ENCODE data around the gene LASP1. TPM values are rescaled to one million over a fixed set of nuclear protein-coding genes. Genes with fewer than 3 reads are reported as not detected.

The LASP1 gene, protein sequence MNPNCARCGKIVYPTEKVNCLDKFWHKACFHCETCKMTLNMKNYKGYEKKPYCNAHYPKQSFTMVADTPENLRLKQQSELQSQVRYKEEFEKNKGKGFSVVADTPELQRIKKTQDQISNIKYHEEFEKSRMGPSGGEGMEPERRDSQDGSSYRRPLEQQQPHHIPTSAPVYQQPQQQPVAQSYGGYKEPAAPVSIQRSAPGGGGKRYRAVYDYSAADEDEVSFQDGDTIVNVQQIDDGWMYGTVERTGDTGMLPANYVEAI
- total RNA-seq (231 and 242 TPM in 2 replicates), polyA plus RNA-seq (214 and 247 TPM in 2 replicates), polyA minus RNA-seq (232 and 233 TPM in 2 replicates), Bru-seq, nascent RNA (percentile 79 among the genes with signal in this experiment), BruChase-seq, experiment 1, labeled RNA remaining after a 6-hour chase (percentile 96 among the genes with signal in this experiment), BruChase-seq, experiment 2, labeled RNA remaining after a 2-hour chase (percentile 89 among the genes with signal in this experiment)
- 148 and 183 TPM in 2 replicates for polyA plus RNA-seq (2011; cell fraction: cytosol; rRNA removed)
- polyA plus RNA-seq (2011; cell fraction: nucleus; rRNA removed), result 122 and 137 TPM in 2 replicates
- 177 and 200 TPM in 2 replicates for polyA plus RNA-seq (2012)
- 92.4 TPM for polyA minus RNA-seq (2011; cell fraction: cytosol; rRNA and poly(A)+ RNA removed)
- 61.7 and 87.6 TPM in 2 replicates for polyA minus RNA-seq (2011; cell fraction: nucleus; rRNA and poly(A)+ RNA removed)
- long read RNA-seq, full-length matches to known transcripts, result 104 of 214 reads
- long read RNA-seq, partial matches to known transcripts, result 22 of 214 reads
- long read RNA-seq, other reads (novel, unspliced or antisense), result 88 of 214 reads

DNA sequence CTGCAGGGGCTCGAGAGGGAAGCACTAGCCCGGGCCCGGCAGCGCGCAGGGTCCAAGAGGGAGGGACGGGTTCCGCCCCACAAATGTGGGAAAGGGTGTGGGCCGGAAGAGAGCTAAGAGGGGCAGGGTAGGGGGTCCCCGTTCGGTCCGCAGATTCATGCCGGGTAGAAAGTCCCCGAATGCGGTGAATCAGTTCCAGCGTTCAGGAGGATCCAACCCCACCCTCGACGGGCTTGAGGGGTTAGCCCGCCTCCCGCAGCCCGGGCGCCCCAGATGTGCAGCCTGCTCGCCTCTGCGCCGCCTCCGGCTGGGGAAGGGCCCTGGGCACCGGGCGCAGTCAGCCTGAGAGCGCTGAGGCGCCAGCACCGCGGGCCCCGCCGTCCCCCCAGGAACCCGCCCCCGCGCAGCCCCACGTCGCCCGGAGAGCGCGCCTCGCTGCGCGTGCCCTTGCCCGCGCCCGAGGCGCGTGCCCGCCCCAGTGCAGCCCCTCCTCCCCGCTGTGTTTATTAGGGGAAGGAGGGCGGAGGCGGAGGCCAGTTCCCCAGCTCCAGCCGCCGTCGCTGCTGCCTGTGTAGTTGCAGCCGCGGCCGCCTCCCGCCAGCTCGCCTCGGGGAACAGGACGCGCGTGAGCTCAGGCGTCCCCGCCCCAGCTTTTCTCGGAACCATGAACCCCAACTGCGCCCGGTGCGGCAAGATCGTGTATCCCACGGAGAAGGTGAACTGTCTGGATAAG is at the start of gene LASP1:
TSS of gene LASP1 (plus strand) at position 533 of the 733 bp plus-strand sequence. CDS start at position 665, 132 bp downstream.
- peak within 1 kb of the TSS; percentile 81 to 93 (median 88) for H3K4me3 ChIP-seq (replicated peaks in 1 of 3; ENCODE audit: insufficient read depth in 1 of 3, low read depth in 1 of 3, low read length in 3 of 3)
- H2AFZ ChIP-seq (ENCODE audit: low read depth, low read length), result peak within 1 kb of the TSS; percentile 77
- peak; percentile 87 for DNase-seq (ENCODE audit: low read depth, low spot score)
- peak within 1 kb of the TSS; percentile 79 for H3K4me2 ChIP-seq (ENCODE audit: insufficient read depth, low read length)
- dilution Hi-C loops (cut with MboI; ENCODE audit: extremely low pct_ligation_motif_present, low sequenced_read_pairs), result no loop called here
- POLR2A ChIA-PET, result interaction anchor here (0.5 to 3.7 kb wide), 15 partner anchors 10 to 330 kb away, joined by 3 to 28 read pairs (median 5); partner anchors contain the start of genes FBXO47 and RPL23
- peaks cover 6% of the 10 kb centered on the region for H4K20me1 ChIP-seq (replicated peaks; ENCODE audit: control insufficient read depth, extremely low read depth, insufficient read depth, low read length)
- peaks cover 38% of the 10 kb centered on the region for H3K4me1 ChIP-seq (ENCODE audit: control insufficient read depth, extremely low read depth, insufficient read depth, low read length)
- BruUV-seq (replicated peaks), result no TSS peak
- peaks cover 46% of the 10 kb centered on the region for H3K79me2 ChIP-seq (ENCODE audit: control insufficient read depth, insufficient read depth, low read length)
- no peaks in the 10 kb centered on the region for H3K9me3 ChIP-seq (replicated peaks; ENCODE audit: control insufficient read depth, insufficient read depth, low read length)
- H3K9ac ChIP-seq (replicated peaks; ENCODE audit: extremely low read depth, insufficient read depth, low read length), result peak within 1 kb of the TSS; percentile 67
- H3K9me1 ChIP-seq (replicated peaks; ENCODE audit: control insufficient read depth, extremely low read depth, insufficient read depth, low read length), result no peaks in the 10 kb centered on the region
- intact Hi-C loops (cut with micrococcal nuclease), result loop anchor here (1.0 to 5.0 kb wide), 7 partner anchors 16 to 167 kb away; partner anchors contain the start of genes FBXO47, PIP4K2B and RPL23
- TF ChIP-seq POLR2AphosphoS5 (IDR thresholded peaks at IDR 0.05; ENCODE audit: insufficient read depth, low read depth, low read length) (peak; percentile 95), MYC (IDR thresholded peaks at IDR 0.05; ENCODE audit: low read depth, low read length) (no peak), FOS (IDR thresholded peaks at IDR 0.05; ENCODE audit: borderline replicate concordance, insufficient read depth, low read length) (no peak), POLR2A (IDR thresholded peaks at IDR 0.05; ENCODE audit: low read depth, low read length) (peak; percentile 97), GATA2 (IDR thresholded peaks at IDR 0.05; ENCODE audit: insufficient read depth, insufficient read length, low read depth, low read length) (no peak), EZH2 (IDR thresholded peaks at IDR 0.05; ENCODE audit: borderline replicate concordance, low read depth, low read length, severe bottlenecking) (no peak), JUN (IDR thresholded peaks at IDR 0.05; ENCODE audit: borderline replicate concordance, insufficient read depth, insufficient read length, low read depth) (no peak)
- TF ChIP-seq, protein P1, sequence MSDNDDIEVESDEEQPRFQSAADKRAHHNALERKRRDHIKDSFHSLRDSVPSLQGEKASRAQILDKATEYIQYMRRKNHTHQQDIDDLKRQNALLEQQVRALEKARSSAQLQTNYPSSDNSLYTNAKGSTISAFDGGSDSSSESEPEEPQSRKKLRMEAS (IDR thresholded peaks at IDR 0.05; ENCODE audit: insufficient read depth, insufficient read length), result no peak
- TF ChIP-seq, protein P2, sequence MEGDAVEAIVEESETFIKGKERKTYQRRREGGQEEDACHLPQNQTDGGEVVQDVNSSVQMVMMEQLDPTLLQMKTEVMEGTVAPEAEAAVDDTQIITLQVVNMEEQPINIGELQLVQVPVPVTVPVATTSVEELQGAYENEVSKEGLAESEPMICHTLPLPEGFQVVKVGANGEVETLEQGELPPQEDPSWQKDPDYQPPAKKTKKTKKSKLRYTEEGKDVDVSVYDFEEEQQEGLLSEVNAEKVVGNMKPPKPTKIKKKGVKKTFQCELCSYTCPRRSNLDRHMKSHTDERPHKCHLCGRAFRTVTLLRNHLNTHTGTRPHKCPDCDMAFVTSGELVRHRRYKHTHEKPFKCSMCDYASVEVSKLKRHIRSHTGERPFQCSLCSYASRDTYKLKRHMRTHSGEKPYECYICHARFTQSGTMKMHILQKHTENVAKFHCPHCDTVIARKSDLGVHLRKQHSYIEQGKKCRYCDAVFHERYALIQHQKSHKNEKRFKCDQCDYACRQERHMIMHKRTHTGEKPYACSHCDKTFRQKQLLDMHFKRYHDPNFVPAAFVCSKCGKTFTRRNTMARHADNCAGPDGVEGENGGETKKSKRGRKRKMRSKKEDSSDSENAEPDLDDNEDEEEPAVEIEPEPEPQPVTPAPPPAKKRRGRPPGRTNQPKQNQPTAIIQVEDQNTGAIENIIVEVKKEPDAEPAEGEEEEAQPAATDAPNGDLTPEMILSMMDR (IDR thresholded peaks at IDR 0.05; ENCODE audit: extremely low read depth in 1 of 2, insufficient read depth in 1 of 2, low read depth in 1 of 2, low read length in 2 of 2), result no peak
- no peaks in the 10 kb centered on the region for H3K27me3 ChIP-seq (ENCODE audit: control insufficient read depth in 2 of 2, insufficient read depth in 2 of 2, low read length in 2 of 2)
- peak; percentile 87 for FAIRE-seq
- CTCF ChIA-PET, result interaction anchor here (0.9 to 4.7 kb wide), 19 partner anchors 11 to 305 kb away, joined by 3 to 37 read pairs (median 4); partner anchors contain the start of genes FBXO47, LASP1NB, MLLT6 and PSMB3
- peaks cover 0 to 3% of the 10 kb centered on the region in 2 experiments for H3K36me3 ChIP-seq (ENCODE audit: control insufficient read depth in 2 of 2, extremely low read depth in 1 of 2, insufficient read depth in 2 of 2, low read length in 2 of 2)
- H3K27ac ChIP-seq (ENCODE audit: insufficient read depth, low read depth, low read length), result peak within 1 kb of the TSS; percentile 24
